GM19468 (cell line): ENCODE data around the gene AGBL5.

Experiments used
- ATAC-seq: cut with Tn5 transposase; IDR thresholded peaks from one replicate; pipeline ENCODE4 v1.9.1; 2021; ENCODE audit warnings: mild to moderate bottlenecking, moderate library complexity, moderate number of reproducible peaks; ENCODE audit not compliant: unreplicated experiment; ENCODE audit errors: extremely low read depth

Gene AGBL5

GRCh38 chr2:27023740-27024139 lies 27.7 kb upstream of the AGBL5 start:
- no peak for ATAC-seq

- no peak for ATAC-seq
Observed at GRCh38 chr2:27024188-27024587, 27.3 kb upstream of the AGBL5 start.

GRCh38 chr2:27024812-27025211 lies 26.7 kb upstream of the AGBL5 start:
- ATAC-seq, result no peak

- ATAC-seq, result no peak
Observed at GRCh38 chr2:27025281-27025800, 26.1 kb upstream of the AGBL5 start.

GRCh38 chr2:27025861-27026851 lies 25.3 kb upstream of the AGBL5 start:
- no peak for ATAC-seq

GRCh38 chr2:27027211-27027651 lies 24.2 kb upstream of the AGBL5 start:
- ATAC-seq, result no peak

GRCh38 chr2:27029051-27029450 lies 22.4 kb upstream of the AGBL5 start:
- ATAC-seq, result no peak

GRCh38 chr2:27032495-27033252 lies 18.8 kb upstream of the AGBL5 start, which contains the start of gene TMEM214:
TMEM214 (plus strand) TSS chr2:27032965; CDS start chr2:27033016, 51 bp downstream.
- peak; percentile 89 for ATAC-seq

GRCh38 chr2:27033253-27033852 lies 18.1 kb upstream of the AGBL5 start:
- ATAC-seq, result no peak

- no peak for ATAC-seq
Observed at GRCh38 chr2:27038012-27038411, 13.5 kb upstream of the AGBL5 start.

- no peak for ATAC-seq
Observed at GRCh38 chr2:27038631-27039339, 12.7 kb upstream of the AGBL5 start.

GRCh38 chr2:27039426-27039825 lies 12.0 kb upstream of the AGBL5 start:
- ATAC-seq, result no peak

GRCh38 chr2:27039871-27040270 lies 11.6 kb upstream of the AGBL5 start:
- no peak for ATAC-seq

GRCh38 chr2:27040282-27040681 lies 11.2 kb upstream of the AGBL5 start:
- no peak for ATAC-seq

- ATAC-seq, result no peak
Observed at GRCh38 chr2:27041752-27042151, 9.7 kb upstream of the AGBL5 start.

- no peak for ATAC-seq
Observed at GRCh38 chr2:27042159-27042661, 9.3 kb upstream of the AGBL5 start.

- no peak for ATAC-seq
Observed at GRCh38 chr2:27042985-27043634, 8.4 kb upstream of the AGBL5 start.

GRCh38 chr2:27049422-27050280 lies 1.8 kb upstream of the AGBL5 start:
- no peak for ATAC-seq
